ENCODE data around the gene CAMTA1.

DNA sequence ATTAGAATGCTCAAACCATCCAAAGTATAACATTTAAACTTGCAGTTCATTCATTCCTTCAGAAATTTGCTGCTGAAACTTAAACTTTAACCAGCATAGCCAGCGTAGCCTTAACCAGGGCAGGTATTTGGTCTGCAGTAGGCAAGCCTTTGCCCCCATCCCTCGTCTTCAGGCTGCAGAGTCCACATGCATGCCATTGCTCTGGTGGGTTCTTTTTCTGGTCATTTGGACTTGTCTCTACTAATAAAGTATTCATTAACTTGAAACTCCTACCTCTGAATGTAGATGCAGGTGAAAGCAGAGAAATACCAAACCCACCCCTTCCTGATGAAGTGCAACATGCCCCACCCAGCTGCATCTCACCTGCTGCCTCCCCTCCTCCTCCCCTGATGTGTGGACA is 100.2 kb downstream of the CAMTA1 start:
- no peak for TF ChIP-seq TCF4 (CRISPR knock-in tag; IDR thresholded peaks at IDR 0.05; ENCODE audit: borderline replicate concordance)
- no peak for TF ChIP-seq ZFP30 (CRISPR knock-in tag; IDR thresholded peaks at IDR 0.05)
- TF ChIP-seq ZC3H10 (CRISPR knock-in tag; IDR thresholded peaks at IDR 0.05) = no peak
- TF ChIP-seq, protein P1, sequence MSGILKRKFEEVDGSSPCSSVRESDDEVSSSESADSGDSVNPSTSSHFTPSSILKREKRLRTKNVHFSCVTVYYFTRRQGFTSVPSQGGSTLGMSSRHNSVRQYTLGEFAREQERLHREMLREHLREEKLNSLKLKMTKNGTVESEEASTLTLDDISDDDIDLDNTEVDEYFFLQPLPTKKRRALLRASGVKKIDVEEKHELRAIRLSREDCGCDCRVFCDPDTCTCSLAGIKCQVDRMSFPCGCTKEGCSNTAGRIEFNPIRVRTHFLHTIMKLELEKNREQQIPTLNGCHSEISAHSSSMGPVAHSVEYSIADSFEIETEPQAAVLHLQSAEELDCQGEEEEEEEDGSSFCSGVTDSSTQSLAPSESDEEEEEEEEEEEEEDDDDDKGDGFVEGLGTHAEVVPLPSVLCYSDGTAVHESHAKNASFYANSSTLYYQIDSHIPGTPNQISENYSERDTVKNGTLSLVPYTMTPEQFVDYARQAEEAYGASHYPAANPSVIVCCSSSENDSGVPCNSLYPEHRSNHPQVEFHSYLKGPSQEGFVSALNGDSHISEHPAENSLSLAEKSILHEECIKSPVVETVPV (CRISPR knock-in tag; IDR thresholded peaks at IDR 0.05) = no peak
- TF ChIP-seq, protein P2, sequence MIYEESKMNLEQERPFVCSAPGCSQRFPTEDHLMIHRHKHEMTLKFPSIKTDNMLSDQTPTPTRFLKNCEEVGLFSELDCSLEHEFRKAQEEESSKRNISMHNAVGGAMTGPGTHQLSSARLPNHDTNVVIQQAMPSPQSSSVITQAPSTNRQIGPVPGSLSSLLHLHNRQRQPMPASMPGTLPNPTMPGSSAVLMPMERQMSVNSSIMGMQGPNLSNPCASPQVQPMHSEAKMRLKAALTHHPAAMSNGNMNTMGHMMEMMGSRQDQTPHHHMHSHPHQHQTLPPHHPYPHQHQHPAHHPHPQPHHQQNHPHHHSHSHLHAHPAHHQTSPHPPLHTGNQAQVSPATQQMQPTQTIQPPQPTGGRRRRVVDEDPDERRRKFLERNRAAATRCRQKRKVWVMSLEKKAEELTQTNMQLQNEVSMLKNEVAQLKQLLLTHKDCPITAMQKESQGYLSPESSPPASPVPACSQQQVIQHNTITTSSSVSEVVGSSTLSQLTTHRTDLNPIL (CRISPR knock-in tag; IDR thresholded peaks at IDR 0.05; ENCODE audit: low read depth) = no peak
- TF ChIP-seq, protein P3, sequence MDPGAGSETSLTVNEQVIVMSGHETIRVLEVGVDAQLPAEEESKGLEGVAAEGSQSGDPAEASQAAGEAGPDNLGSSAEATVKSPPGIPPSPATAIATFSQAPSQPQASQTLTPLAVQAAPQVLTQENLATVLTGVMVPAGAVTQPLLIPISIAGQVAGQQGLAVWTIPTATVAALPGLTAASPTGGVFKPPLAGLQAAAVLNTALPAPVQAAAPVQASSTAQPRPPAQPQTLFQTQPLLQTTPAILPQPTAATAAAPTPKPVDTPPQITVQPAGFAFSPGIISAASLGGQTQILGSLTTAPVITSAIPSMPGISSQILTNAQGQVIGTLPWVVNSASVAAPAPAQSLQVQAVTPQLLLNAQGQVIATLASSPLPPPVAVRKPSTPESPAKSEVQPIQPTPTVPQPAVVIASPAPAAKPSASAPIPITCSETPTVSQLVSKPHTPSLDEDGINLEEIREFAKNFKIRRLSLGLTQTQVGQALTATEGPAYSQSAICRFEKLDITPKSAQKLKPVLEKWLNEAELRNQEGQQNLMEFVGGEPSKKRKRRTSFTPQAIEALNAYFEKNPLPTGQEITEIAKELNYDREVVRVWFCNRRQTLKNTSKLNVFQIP (CRISPR knock-in tag; IDR thresholded peaks at IDR 0.05; ENCODE audit: borderline replicate concordance, low read depth) = no peak
- TF ChIP-seq CSDC2 (CRISPR knock-in tag; IDR thresholded peaks at IDR 0.05) = no peak
- no peak for TF ChIP-seq PPARA (CRISPR knock-in tag; IDR thresholded peaks at IDR 0.05; ENCODE audit: borderline replicate concordance)
- TF ChIP-seq, protein P4, sequence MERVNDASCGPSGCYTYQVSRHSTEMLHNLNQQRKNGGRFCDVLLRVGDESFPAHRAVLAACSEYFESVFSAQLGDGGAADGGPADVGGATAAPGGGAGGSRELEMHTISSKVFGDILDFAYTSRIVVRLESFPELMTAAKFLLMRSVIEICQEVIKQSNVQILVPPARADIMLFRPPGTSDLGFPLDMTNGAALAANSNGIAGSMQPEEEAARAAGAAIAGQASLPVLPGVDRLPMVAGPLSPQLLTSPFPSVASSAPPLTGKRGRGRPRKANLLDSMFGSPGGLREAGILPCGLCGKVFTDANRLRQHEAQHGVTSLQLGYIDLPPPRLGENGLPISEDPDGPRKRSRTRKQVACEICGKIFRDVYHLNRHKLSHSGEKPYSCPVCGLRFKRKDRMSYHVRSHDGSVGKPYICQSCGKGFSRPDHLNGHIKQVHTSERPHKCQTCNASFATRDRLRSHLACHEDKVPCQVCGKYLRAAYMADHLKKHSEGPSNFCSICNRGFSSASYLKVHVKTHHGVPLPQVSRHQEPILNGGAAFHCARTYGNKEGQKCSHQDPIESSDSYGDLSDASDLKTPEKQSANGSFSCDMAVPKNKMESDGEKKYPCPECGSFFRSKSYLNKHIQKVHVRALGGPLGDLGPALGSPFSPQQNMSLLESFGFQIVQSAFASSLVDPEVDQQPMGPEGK (CRISPR knock-in tag; IDR thresholded peaks at IDR 0.05; ENCODE audit: borderline replicate concordance) = no peak
- no peak for TF ChIP-seq BACH2 (CRISPR knock-in tag; IDR thresholded peaks at IDR 0.05; ENCODE audit: borderline replicate concordance)
- TF ChIP-seq ZNF565 (CRISPR knock-in tag; conservative IDR thresholded peaks at IDR 0.05; ENCODE audit: low read depth) = no peak
